ENCODE data around the gene ELK4. TPM values are rescaled to one million over a fixed set of nuclear protein-coding genes. Genes with fewer than 3 reads are reported as not detected.

ELK4 gene
- total and polyA plus RNA-seq, 10 donors: 8.5 to 109 (median 53.5) TPM

- intact Hi-C loops (cut with DNase I; ENCODE audit: low total_unique reads): no loop called here
- no peak for DNase-seq
Observed at GRCh38 chr1:205675247-205675646, 43.4 kb upstream of the ELK4 start.

GRCh38 chr1:205672970-205673369 lies 41.2 kb upstream of the ELK4 start:
- WGBS, 5 donors: 66 to 91% (median 84%) methylated on average over 4 of the region's 4 CpGs
- DNase-seq: no peak
- intact Hi-C loops (cut with DNase I; ENCODE audit: low total_unique reads): no loop called here
- TF ChIP-seq POLR2AphosphoS5 (IDR thresholded peaks at IDR 0.05) (no peak), POLR2A (IDR thresholded peaks at IDR 0.05) (no peak), CTCF (IDR thresholded peaks at IDR 0.05 in 8 of 11, conservative IDR thresholded peaks at IDR 0.05 in 3 of 11) (no peak)
- H3K4me3 ChIP-seq: no peak overlapping the region
- H3K9me3 ChIP-seq: no peaks in the 10 kb centered on the region
- peaks cover 13 to 97% (median 63%) of the 10 kb centered on the region in 6 donors for H3K4me1 ChIP-seq
- peak overlapping the region in 3 of 8 donors; percentile 9 to 25 (median 18) for H3K27ac ChIP-seq
- H3K36me3 ChIP-seq: no peaks in the 10 kb centered on the region
- peaks cover 0 to 8% (median 0%) of the 10 kb centered on the region in 7 donors for H3K27me3 ChIP-seq (replicated peaks in 1 of 7)

More at GRCh38 chr1:205675247-205675646, 43.4 kb upstream of the ELK4 start:
- H3K27me3 ChIP-seq (replicated peaks in 1 of 7): peaks cover 0 to 14% (median 3%) of the 10 kb centered on the region in 7 donors
- H3K4me1 ChIP-seq: peaks cover 16 to 95% (median 57%) of the 10 kb centered on the region in 6 donors
- WGBS, 5 donors: 93 to 97% (median 96%) methylated on average over 4 of the region's 4 CpGs
- no peak overlapping the region for H3K4me3 ChIP-seq
- H3K36me3 ChIP-seq: no peaks in the 10 kb centered on the region
- peak overlapping the region in 3 of 8 donors; percentile 20 to 78 (median 50) for H3K27ac ChIP-seq
- TF ChIP-seq POLR2A (IDR thresholded peaks at IDR 0.05): no peak
- TF ChIP-seq POLR2AphosphoS5 (IDR thresholded peaks at IDR 0.05): no peak
- no peak for TF ChIP-seq CTCF (IDR thresholded peaks at IDR 0.05 in 8 of 11, conservative IDR thresholded peaks at IDR 0.05 in 3 of 11)
- no peaks in the 10 kb centered on the region for H3K9me3 ChIP-seq

GRCh38 chr1:205672395-205672889 lies 40.6 kb upstream of the ELK4 start:
- TF ChIP-seq POLR2AphosphoS5 (IDR thresholded peaks at IDR 0.05) (no peak), CTCF (IDR thresholded peaks at IDR 0.05 in 8 of 11, conservative IDR thresholded peaks at IDR 0.05 in 3 of 11) (no peak)
- 82 to 89% (median 85%) methylated on average over 11 of the region's 11 CpGs for WGBS, 5 donors

GRCh38 chr1:205670611-205671430 lies 39.0 kb upstream of the ELK4 start:
- peaks cover 24 to 97% (median 70%) of the 10 kb centered on the region in 6 donors for H3K4me1 ChIP-seq
- no peaks in the 10 kb centered on the region for H3K9me3 ChIP-seq
- no peaks in the 10 kb centered on the region for H3K36me3 ChIP-seq
- 71 to 90% (median 83%) methylated on average over 10 to 13 of the region's 13 CpGs for WGBS, 5 donors
- peak overlapping the region in 1 of 8 donors; percentile 54 for H3K4me3 ChIP-seq
- H3K27me3 ChIP-seq (replicated peaks in 1 of 7): peaks cover 0 to 8% (median 0%) of the 10 kb centered on the region in 7 donors
- intact Hi-C loops (cut with DNase I; ENCODE audit: low total_unique reads): no loop called here
- no peak for DNase-seq
- H3K27ac ChIP-seq: peak overlapping the region in 7 of 8 donors; percentile 19 to 82 (median 76)
- TF ChIP-seq POLR2AphosphoS5 (IDR thresholded peaks at IDR 0.05) (no peak), CTCF (IDR thresholded peaks at IDR 0.05 in 8 of 11, conservative IDR thresholded peaks at IDR 0.05 in 3 of 11) (no peak), POLR2A (IDR thresholded peaks at IDR 0.05) (no peak)

More at GRCh38 chr1:205672395-205672889, 40.6 kb upstream of the ELK4 start:
- intact Hi-C loops (cut with DNase I; ENCODE audit: low total_unique reads): no loop called here
- Histone ChIP-seq H3K4me1 (peaks cover 16 to 97% (median 64%) of the 10 kb centered on the region in 6 donors), H3K9me3 (no peaks in the 10 kb centered on the region), H3K4me3 (no peak overlapping the region), H3K36me3 (no peaks in the 10 kb centered on the region), H3K27me3 (replicated peaks in 1 of 7) (peaks cover 0 to 8% (median 0%) of the 10 kb centered on the region in 7 donors), H3K27ac (peak overlapping the region in 4 of 8 donors; percentile 10 to 26 (median 22))
- no peak for DNase-seq
